Esophagus muscularis mucosa (tissue), 4 donors: Measurements from ENCODE around the gene PRSS38.

ENCODE experiments used
- EP300 ChIP-seq: sonication (generic); formaldehyde crosslinking; IDR thresholded peaks from one replicate; pipeline ENCODE4 v1.6.1; 2017; ENCODE audit warnings: antibody characterized with exemption
- POLR2A ChIP-seq: fragments of 450-650 bp; IDR thresholded peaks from one replicate; pipeline ENCODE4 v1.6.1; 2017; ENCODE audit warnings: antibody characterized with exemption, moderate library complexity, mild to moderate bottlenecking, low read depth
- POLR2AphosphoS5 ChIP-seq, 2 donors: sonication (generic); formaldehyde crosslinking; IDR thresholded peaks; one replicate each; pipeline ENCODE4 v1.6.1; 2017; ENCODE audit warnings: antibody characterized with exemption in 2 of 2
- TF ChIP-seq, protein P1 (sequence below), 3 experiments: fragments of 200-600 bp in 2 of 3; fragments of 450-650 bp in 1 of 3; sonication (generic) in 2 of 3; IDR thresholded peaks; one replicate each; pipeline ENCODE4 v1.5.1; 2017 to 2019; ENCODE audit warnings: antibody characterized with exemption in 3 of 3, mild to moderate bottlenecking in 2 of 3, moderate library complexity in 1 of 3

DNA sequence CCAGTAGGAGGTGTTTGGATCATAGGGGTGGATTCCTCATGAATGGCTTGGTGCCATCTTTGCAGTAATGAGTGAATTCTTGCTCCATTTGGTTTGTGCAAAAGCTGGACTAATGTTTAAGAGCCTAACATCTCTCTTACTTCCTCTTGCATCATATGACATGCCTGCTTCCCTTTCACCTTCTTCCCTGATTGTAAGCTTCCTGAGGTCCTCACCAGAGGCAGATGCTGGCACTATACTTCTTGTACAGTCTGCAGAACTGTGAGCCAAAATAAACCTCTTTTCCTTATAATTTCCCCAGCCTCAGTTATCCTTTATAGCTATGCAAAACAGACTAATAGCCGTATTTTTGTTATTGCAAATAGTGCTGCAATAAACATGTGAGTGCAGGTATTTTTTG is 8.1 kb downstream of the PRSS38 start:
- TF ChIP-seq, protein P1, sequence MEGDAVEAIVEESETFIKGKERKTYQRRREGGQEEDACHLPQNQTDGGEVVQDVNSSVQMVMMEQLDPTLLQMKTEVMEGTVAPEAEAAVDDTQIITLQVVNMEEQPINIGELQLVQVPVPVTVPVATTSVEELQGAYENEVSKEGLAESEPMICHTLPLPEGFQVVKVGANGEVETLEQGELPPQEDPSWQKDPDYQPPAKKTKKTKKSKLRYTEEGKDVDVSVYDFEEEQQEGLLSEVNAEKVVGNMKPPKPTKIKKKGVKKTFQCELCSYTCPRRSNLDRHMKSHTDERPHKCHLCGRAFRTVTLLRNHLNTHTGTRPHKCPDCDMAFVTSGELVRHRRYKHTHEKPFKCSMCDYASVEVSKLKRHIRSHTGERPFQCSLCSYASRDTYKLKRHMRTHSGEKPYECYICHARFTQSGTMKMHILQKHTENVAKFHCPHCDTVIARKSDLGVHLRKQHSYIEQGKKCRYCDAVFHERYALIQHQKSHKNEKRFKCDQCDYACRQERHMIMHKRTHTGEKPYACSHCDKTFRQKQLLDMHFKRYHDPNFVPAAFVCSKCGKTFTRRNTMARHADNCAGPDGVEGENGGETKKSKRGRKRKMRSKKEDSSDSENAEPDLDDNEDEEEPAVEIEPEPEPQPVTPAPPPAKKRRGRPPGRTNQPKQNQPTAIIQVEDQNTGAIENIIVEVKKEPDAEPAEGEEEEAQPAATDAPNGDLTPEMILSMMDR (IDR thresholded peaks at IDR 0.05) = no peak
- TF ChIP-seq EP300 = no peak
- TF ChIP-seq POLR2A = no peak
- no peak for TF ChIP-seq POLR2AphosphoS5 (IDR thresholded peaks at IDR 0.05)
